Right lobe of liver (tissue), 6 donors: ENCODE results near the gene ACP7. TPM values are rescaled to one million over a fixed set of nuclear protein-coding genes. Genes with fewer than 3 reads are reported as not detected.

Experiments
- ATAC-seq, 4 donors: fragments of 200-7000 bp; cut with Tn5 transposase; one replicate each; pipeline ENCODE4 v1.9.1; 2020; ENCODE audit warnings: mild to moderate bottlenecking in 4 of 4, moderate library complexity in 4 of 4
- DNase-seq, 3 donors: peaks; one replicate each; pipeline ENCODE4 v3.0.0-alpha.2; 2020
- H3K27ac ChIP-seq, 3 donors: fragments of 200-600 bp; one replicate each; pipeline ENCODE4 v1.8.0; 2022
- H3K27me3 ChIP-seq, 2 donors: fragments of 200-600 bp; one replicate each; pipeline ENCODE4 v1.8.0; 2022
- H3K36me3 ChIP-seq, 4 donors: fragments of 200-600 bp; sonication (generic) in 1 of 4; one replicate each; pipeline versions ENCODE4 v1.5.1 to v1.8.0; 2017 to 2022; ENCODE audit warnings: control low read depth in 1 of 4
- H3K4me1 ChIP-seq, 4 donors: fragments of 200-600 bp; sonication (generic) in 1 of 4; one replicate each; pipeline versions ENCODE4 v1.5.1 to v1.8.0; 2017 to 2022; ENCODE audit warnings: control low read depth in 1 of 4
- H3K4me3 ChIP-seq, 3 donors: fragments of 200-600 bp; one replicate each; pipeline ENCODE4 v1.8.0; 2022
- H3K9me3 ChIP-seq, 4 donors: fragments of 200-600 bp; sonication (generic) in 1 of 4; one replicate each; pipeline versions ENCODE4 v1.5.1 to v1.8.0; 2017 to 2022; ENCODE audit warnings: control low read depth in 1 of 4
- CTCF ChIP-seq, 4 donors: fragments of 200-600 bp in 3 of 4; fragments of 450-650 bp in 1 of 4; IDR thresholded peaks; one replicate each; pipeline versions ENCODE4 v1.5.1 to v1.8.0; 2016 to 2022; ENCODE audit warnings: antibody characterized with exemption in 4 of 4, mild to moderate bottlenecking in 2 of 4
- POLR2A ChIP-seq: fragments of 450-650 bp; IDR thresholded peaks from one replicate; pipeline ENCODE4 v1.6.1; 2017; ENCODE audit warnings: antibody characterized with exemption, mild to moderate bottlenecking
- WGBS: methylation state at CpG from one replicate; pipeline ENCODE4 v1.1.6; 2018; ENCODE audit warnings: low coverage, low lambda C conversion rate; ENCODE audit not compliant: insufficient coverage; ENCODE audit errors: missing lambda C conversion rate; 5-methylcytosine and 5-hydroxymethylcytosine counted together
- intact Hi-C, 2 donors: fragments of 100-400 bp; cut with DNase I; formaldehyde crosslinking; loops; one replicate each; pipeline versions ENCODE4 v1.11.2 to v1.14.1; 2022
- total RNA-seq, 6 experiments: library from RNA; depleted of rRNA in 2 of 6; stranded (reverse); fragments of >200 nt in 2 of 6; fragmentation: NEBNext Ultra II Directional in 3 of 6; extraction: Animal tissue kit (Norgen Biotek cat#: 25700) in 3 of 6; gene quantifications; one replicate each; pipeline versions ENCODE4 v1.1.0 to v1.2.4, GENCODE V29; 2016 to 2023
- donor health status: DM: no; HTN: yes; CAD: no.
- donor health status: DM: no; HTN: no; CAD: no.
- donor health status: DM: no; HTN: no; CAD: no.
- donor health status: DM: no; HTN: yes; CAD: no.
- donor health status: DM: no; HTN: yes; CAD: no.

Gene ACP7
- total RNA-seq, 6 experiments from 2014 or later, result not detected

DNA sequence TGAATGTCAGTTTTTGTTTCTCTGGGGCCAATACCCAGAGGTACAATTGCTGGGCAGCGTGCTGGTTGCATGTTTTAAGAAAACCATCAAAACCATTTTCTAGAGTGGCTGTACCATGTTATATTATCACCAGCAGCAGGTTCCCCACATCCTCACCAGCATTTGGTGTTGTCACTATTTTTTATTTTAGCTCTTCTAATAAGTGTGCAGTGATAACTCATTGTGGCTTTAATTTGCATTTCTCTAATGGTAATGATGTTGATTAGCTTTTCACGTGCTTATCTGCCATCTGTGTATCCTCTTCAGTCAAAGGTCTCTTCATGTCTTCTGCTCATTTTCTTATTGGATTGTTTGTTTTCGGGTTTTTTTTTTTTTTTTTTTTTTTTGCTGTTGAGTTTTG is 63.3 kb downstream of the ACP7 start:
- Histone ChIP-seq H3K27me3 (no peaks in the 10 kb centered on the region), H3K36me3 (no peaks in the 10 kb centered on the region), H3K4me1 (peaks cover 0 to 19% (median 6%) of the 10 kb centered on the region in 4 donors), H3K9me3 (no peaks in the 10 kb centered on the region), H3K4me3 (no peak overlapping the region), H3K27ac (no peak overlapping the region)
- intact Hi-C loops, result no loop called here
- WGBS, result 81% methylated on average over 3 of the region's 3 CpGs
- DNase-seq, result no peak
- TF ChIP-seq POLR2A (no peak), CTCF (IDR thresholded peaks at IDR 0.05) (no peak)
- no peak for ATAC-seq

DNA sequence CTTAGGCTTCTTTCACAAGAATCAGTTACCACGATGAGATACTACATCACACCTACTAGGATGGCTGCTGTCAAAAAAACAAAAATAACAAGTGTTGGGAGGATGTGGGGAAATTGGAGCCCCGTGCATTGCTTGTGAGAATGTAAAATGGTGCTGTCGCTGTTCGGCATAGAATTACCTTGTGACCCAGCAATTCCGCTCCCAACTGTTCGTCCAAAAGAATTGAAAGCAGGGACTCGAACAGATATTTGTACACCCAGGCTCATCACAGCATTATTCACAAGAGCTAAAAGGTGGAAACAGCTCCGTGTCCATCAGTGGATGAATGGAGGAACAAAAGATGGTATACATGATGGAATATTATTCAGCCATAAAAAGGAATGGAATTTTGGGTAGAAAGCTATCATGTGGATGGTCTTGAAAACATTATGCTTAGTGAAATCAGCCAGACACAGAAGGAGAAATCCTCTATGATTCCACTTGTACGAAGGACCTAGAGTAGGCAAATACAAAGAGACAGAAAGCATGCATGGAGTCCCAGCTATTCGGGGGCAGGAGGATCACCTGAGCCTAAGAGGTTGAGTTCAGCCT is 64.9 kb downstream of the ACP7 start:
- H3K36me3 ChIP-seq, result no peaks in the 10 kb centered on the region
- intact Hi-C loops, result no loop called here
- H3K9me3 ChIP-seq, result no peaks in the 10 kb centered on the region
- ATAC-seq (no peak), DNase-seq (no peak)
- H3K4me1 ChIP-seq, result peaks cover 0 to 18% (median 9%) of the 10 kb centered on the region in 4 donors
- no peak overlapping the region for H3K4me3 ChIP-seq
- TF ChIP-seq CTCF (IDR thresholded peaks at IDR 0.05) (no peak), POLR2A (no peak)
- over 99% methylated on average over 8 of the region's 10 CpGs for WGBS
- H3K27ac ChIP-seq, result no peak overlapping the region
- no peaks in the 10 kb centered on the region for H3K27me3 ChIP-seq

DNA sequence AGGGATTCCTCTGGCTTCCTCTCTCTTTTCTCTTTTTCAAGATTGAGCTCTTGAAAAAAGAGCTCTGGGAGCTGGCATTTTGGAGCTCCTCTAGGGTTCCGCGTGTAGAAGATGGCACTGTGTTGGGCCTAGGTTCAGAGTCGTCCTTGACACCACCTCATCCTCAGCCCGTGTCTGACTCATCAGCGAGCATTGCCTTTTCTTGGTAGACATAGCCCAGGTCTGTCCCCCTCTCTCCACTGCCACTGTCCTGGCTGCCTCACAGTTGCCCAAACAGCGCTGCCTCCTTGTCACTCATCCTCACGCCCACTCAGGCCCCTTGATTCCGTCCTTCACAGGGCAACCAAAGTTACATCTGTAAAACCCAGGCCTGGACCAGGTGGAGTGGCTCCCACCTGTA is 66.1 kb downstream of the ACP7 start:
- intact Hi-C loops, result no loop called here
- Histone ChIP-seq H3K9me3 (no peaks in the 10 kb centered on the region), H3K27ac (no peak overlapping the region), H3K36me3 (no peaks in the 10 kb centered on the region), H3K4me3 (no peak overlapping the region), H3K27me3 (no peaks in the 10 kb centered on the region), H3K4me1 (peaks cover 0 to 12% (median 5%) of the 10 kb centered on the region in 4 donors)
- DNase-seq (no peak), ATAC-seq (no peak)
- 89% methylated on average over 5 of the region's 8 CpGs for WGBS
- no peak for TF ChIP-seq POLR2A
- no peak for TF ChIP-seq CTCF (IDR thresholded peaks at IDR 0.05)

DNA sequence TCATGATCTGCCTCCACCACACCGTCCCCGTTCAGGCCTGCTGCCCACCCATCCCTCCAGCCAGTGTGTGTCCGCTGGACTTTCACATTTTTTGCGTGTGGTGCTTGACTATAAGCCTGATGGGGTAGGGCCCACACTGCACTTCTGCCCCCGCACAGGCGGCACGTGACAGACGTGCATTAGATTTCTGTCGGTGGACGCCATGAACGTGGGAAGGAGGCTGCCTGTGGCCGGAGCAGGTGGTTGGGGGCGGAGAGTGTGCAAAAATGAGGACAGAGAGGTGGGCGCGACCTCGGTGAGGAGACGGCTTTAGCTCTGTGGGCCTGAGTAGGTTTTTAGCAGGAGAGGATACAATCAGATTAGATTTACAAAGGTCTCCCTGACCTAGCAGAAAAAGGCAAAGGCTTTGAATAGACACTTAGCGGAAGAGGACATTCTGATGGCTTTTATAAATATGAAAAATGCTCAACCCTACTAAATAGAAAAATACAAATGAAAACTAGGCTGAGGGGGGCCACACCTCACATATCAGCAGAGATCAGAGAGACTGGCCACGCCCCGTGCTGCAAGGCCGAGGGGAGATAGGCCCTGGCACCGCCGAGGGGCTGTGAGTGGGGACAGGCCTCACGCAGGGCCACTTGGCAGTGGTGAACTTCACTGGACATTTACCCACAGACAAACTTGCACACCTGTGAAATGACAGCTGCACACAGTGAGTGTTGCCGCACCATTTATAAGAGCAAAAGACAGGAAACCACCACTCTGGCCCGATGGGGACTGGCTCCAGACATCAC is 66.8 kb downstream of the ACP7 start:
- DNase-seq (no peak), ATAC-seq (no peak)
- 80% methylated on average over 19 of the region's 26 CpGs for WGBS
- intact Hi-C loops, result no loop called here
- TF ChIP-seq POLR2A (no peak), CTCF (IDR thresholded peaks at IDR 0.05) (no peak)
- H3K36me3 ChIP-seq, result no peaks in the 10 kb centered on the region
- H3K27me3 ChIP-seq, result no peaks in the 10 kb centered on the region
- H3K27ac ChIP-seq, result no peak overlapping the region
- H3K4me3 ChIP-seq, result no peak overlapping the region
- no peaks in the 10 kb centered on the region for H3K9me3 ChIP-seq
- peaks cover 0 to 12% (median 6%) of the 10 kb centered on the region in 4 donors for H3K4me1 ChIP-seq
